ENCODE results near the gene DNMT3B.
"Not testable (repeated sequence)": the region's sequence is repeated elsewhere in the genome, so short reads cannot be mapped to it uniquely, and the experiment has no call there.

DNMT3B gene

DNA sequence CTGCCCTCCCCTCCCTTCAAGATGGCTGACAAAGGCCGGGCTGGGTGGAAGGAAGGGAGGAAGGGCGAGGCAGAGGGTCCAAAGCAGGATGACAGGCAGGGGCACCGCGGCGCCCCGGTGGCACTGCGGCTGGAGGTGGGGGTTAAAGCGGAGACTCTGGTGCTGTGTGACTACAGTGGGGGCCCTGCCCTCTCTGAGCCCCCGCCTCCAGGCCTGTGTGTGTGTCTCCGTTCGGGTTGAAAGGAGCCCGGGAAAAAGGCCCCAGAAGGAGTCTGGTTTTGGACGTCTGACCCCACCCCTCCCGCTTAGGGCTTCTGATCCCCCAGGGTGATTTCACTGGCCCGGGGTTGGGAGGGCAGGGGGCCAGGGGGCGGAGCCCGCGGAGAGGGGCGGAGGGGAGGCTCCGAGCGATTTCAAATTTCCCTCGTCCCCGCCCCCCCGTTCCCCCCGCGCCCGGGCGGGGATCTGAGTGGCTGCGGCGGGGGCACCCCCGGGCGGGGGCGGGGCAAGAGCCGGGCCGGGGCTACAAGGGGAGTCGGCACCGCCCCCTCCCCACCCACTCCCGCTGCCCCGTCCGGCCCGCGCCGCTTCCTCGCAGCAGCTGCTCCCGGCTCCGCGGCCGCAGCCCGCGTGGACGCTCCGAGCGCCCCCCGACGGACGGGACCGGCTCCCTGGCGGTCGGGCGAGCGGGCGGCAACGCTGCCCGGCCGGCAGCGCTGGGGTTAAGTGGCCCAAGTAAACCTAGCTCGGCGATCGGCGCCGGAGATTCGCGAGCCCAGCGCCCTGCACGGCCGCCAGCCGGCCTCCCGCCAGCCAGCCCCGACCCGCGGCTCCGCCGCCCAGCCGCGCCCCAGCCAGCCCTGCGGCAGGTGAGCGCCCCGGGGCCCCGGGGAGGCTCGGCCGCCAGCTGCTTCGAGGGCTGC is at the start of gene DNMT3B:
TSS of gene DNMT3B (plus strand) at position 555 of the 923 bp plus-strand sequence. CDS start 17,939 bp downstream, outside the sequence.
- DNase-seq: peak; percentile 68 to 78

DNA sequence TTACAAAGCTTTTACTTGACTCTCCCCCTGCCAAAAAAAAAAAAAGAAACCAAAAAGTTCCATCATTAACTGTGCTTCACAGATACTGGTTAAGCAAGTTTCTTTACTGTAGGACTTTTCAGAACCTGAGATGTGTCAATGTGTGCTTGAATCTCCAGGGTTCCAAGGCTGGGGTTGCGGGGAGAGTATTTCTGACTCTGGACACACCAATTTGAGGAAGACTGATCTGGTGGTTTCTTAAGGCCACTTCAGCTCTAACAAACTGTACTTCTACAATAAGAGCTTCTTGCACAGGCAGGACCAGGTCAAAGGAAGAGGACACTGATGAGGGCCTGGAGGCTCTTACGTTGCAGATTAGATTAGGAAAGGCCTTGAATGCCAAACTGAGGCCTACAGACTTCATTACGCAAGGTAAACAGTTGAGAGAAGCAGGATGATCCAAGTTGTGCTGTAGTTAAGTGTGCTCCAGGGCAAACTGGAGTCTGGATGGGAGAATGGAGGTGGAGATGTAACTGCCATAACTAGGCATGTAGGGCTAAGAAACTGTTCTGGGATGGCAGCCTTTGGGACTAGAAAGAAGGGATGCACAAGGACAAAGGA is 43.3 kb upstream of the DNMT3B start:
- no peak for DNase-seq

DNA sequence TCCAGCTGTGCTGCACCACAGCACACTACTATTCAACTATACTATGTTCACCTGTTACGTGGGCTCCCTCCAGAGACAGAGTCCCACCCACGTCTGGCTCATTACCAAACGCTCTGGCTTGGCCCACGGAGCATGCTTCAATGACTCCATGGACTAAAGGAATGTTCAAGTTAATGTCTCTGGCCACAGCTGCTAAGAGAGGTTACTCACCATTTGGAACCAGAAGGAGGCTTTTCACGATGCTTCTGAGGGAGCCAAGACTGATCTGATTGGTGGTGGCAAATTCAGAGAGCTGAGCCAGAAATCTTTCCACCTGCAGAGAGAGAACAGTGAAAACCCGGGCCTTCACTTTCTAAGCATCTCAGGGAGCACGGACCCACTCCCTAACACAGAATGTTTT is 34.5 kb upstream of the DNMT3B start:
- DNase-seq: no peak

DNA sequence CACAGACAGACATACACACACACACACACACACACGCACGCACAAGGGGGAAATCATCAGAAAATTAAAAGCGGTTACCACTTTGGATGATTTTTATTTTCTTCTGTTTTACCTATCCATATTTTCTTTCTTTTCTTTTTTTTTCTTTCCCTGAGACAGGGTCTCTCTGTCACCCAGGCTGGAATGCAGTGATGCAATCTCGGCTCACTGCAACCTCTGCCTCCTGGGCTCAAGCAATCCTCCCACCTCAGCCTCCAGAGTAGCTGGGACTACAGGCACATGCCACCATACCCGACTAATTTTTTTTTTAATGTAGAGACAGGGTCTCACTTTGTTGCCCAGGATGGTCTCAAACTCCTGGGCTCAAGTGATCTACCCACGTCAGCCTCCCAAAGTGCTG is 33.8 kb upstream of the DNMT3B start:
- DNase-seq: not testable (repeated sequence)

DNA sequence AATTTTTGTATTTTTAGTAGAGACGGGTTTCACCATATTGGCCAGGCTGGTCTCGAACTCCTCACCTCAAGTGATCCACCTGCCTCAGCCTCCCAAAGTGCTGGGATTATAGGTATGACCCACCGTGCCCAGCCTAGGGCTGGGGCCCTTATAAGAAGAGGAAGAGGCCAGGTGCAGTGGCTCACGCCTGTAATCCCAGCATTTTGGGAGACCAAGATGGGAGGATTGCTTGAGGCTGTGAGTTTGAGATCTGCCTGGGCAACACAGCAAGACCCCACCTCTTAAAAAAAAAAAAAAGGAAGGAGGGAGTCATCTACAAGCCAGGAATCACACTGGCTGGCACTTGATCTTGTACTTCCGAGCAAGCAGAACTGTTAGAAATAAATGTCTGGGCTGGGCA is 32.9 kb upstream of the DNMT3B start:
- DNase-seq: not testable (repeated sequence)

DNA sequence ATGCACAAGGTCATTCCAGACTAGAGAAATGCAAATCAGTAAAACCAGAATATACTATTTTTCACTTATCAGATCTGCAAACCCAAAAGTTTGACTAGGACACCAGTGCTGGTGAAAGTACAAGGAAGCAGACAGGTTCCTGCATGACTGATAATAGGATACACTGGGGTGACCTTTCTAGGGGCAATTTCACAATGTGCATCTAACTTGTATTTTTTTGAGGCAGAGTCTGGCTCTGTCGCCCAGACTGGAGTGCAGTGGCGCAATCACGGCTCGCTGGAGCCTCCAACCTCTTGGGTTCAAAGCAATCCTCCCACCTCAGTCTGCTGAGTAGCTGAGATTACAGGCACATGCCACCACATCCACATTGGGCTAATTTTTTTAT is 30.3 kb upstream of the DNMT3B start:
- no peak for DNase-seq

DNA sequence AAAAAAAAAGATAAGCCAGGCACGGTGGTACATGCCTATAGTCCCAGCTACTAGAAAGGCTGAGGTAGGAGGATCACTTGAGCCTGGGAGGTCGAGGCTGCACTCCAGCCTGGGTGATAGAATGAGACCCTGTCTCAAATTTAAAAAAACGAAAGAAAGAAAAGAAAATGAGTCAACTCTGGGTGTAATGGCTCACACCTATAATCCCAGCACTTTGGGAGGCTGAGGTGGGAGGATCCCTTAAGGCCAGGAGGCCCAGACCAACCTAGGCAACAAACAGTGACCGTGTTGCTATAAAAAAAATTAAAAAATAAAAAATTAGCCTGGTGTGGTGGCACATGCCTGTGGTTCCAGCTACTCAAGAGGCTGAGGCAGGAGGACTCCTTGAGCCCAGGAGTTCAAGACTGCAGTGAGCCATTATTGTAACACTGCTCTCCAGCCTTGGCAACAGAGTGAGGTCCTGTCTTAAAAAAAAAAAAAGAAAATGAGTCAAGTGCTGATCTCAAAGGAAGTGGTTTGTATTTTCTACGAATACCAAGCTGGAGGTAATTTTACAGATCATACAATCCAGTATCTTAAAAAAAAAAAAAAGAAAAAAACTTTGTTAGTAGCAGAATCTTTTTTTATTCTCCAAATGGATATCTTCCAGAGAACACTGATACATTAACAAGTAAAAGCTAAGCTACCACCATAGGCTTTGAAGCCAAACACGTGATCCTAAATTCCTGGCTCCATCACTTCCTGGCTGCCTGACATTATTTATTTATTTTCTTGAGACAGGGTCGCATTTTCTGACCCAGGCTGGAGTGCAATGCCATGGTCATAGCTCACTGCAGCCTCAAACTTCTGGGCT is 24.6 kb upstream of the DNMT3B start:
- DNase-seq: no peak

DNA sequence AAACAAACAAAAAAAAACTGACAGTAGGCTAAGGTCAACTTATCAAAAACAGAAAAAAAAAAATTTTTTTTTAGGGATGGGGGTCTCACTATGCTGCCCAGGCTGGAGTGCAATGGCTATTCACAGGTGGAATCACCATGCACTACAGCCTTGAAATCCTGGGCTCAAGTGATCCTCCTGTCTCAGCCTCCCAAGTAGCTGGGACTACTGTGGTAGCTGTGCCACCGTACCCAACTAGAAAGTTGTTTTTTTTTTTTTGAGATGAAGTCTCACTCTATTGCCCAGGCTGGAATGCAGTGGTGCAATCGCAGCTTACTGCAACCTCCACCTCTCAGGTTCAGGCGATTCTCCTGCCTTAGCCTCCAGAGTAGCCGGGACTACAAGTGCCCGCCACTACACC is 21.0 kb upstream of the DNMT3B start:
- DNase-seq: no peak

DNA sequence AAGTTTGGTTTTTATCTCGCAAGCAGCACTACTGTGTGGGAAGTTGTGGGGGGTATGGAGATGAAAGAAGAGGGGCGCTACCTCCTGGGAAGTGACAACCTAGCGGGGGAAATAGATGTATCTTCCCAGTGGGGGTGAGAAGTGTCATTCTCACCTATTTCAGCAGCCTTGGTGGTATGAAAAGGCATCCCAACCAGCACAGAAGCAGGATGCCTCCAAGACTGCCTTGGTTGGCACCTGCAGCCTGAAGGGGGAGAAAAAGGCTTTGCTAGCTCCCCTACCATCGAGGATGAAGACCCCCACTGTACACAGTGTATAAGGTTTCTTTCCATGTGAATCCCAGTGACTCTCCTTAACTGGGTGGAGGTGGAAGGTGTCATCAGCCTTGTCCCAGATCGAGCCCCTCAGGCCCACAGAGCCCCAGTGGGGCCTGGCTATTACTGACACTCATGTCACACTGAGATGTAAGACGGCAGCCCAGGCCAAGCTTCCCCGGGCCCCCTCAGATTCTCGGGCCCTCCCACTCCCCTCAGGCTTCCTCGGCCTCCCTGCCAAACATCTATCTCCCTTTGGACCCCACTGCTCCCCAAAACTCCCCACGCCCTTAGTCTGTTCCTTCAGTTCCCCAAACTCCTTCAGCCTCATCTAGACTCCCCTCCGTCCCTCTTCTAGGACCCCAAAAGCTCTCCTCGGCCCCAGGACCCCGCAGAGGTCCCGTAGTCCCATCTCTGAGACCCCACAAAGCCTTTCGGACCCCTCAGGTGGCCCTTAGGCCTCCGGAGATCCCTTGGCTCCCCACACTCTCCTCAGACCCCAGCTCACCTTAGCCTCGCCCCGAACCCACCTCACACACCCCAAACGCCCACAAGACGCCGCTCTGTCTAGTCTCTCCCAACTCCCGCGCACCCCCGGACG is 19.6 kb upstream of the DNMT3B start:
- DNase-seq: no peak

DNA sequence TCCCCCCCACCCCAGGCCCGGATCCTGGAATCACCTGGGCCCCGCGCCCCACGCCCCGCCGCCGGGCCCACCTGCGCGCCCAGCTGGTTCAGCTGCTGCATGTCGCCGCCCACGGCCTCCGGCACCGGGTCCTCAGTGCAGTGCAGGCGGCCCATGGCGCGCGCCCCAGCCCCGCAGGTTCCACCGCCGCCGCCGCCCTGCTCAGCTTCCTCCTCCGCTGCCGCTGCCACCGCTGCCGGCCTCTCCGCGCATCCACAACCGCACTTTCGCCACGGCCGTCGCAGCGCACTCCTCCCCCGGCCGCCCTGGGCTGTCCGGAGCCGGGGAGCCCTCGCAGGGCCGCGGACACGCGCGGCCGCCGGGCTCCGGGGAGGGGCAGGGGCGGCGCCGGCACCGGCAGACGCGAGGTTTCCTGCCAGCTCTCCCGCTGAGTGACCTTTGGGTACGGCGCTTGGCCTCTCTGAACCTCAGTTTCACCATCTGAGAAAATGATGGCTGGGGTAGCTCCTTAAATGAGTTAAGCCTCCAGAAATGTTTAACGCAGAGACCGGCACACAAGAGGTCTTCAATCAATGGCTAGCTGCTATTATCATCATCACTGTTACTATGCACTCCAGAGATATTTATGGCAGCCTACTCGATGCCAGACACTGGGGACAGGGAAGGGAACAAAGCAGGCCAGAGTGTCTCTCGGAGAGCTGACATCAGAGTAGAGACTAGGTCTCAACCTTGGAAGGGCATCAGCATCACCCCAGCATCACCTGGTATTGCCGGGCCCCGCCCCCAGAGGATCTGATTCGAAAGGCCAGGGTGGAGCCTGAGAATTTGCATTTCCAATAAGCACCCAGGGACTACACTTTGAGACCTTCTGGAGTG is 18.7 kb upstream of the DNMT3B start, which contains the start of gene COMMD7:
TSS of gene COMMD7 (minus strand) at position 231 of the 876 bp plus-strand sequence. CDS start at position 155, 76 bp downstream.
- no peak for DNase-seq

DNA sequence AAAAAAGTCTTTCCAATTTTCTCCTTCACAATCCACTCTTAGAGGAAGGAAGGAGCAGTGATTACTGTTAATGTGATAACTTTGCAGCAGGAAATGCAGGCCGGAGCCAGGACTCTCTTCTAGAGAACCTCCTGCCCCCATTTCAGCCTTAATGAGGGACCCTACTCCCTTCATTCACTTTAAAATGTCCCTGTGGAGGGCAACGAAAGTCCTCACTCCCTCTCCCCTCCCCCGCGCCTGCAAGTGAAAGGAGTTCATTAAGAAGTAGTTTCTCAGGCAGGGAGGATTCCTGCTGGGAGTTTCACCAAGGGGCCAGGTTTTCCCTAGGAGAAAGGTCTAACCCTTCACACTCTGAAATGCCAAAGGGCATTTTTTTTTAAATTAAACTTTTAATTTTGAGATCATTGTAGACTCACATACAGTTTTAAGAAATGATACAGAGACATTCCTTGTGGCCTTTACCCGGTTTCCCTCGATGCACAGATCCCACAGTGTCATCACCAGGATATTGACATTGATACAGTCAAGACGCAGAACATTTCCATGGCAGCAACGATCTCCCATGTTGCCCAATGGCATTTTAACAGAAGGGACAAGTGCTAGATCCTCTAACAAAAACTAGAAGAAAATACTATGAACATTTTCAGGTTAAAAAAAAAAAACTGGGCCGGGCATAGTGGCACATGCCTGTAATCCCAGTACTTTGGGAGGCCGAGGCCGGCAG is 12.1 kb upstream of the DNMT3B start:
- no peak for DNase-seq

DNA sequence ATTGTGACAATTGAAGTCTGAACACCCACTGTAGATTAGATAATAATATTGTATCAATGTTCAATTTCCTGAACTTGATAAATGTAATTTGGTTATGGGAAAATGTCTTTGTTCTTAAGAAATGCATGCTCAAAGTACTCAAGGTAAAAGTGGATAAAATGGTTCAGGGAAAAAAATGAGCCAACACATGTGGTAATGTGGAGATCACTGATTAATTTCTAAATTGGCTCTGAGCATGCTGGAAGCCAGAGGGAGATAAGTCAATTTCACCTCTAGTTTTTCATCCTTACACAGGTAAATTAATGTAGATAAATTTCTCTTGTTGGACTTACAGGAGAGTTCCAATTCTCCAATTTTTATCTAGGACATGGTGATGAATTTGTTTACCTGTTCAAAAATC is 10.9 kb upstream of the DNMT3B start:
- DNase-seq: no peak

DNA sequence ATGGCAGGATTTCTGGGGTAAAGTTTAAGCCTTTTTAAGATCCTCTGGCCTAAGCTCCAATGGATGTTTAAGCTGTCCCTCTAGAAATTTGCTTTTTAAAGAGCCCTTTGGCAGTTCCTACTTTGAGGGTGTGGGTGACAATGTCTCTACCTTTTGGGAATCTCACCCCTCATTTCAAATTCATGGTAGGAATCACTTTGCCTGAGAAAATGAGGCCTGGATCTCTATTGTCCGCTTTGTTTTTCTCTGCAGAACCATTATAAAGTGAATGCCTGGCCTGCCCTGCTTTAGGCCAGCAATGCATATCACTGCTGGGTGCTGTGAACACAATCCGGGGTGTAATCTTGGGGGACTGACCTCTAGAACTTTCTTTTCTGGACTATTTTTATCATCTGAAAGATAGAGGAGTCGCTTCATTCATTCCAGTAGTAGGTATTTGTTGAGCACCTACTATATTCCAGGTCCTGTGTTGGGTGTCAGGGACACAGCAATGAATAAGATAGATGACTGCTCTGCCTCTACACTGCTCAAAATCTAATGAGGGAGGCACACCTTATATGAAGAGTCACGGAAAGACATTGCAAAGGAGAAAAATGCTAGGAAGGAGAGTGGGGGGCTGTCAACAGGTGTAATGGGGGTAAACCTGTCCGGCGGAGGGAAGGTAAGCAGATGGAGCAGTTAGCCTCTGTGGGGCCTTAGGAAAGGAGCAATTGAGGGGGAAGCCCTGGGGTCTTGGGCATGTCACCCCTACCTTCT is 10.3 kb upstream of the DNMT3B start:
- no peak for DNase-seq

DNA sequence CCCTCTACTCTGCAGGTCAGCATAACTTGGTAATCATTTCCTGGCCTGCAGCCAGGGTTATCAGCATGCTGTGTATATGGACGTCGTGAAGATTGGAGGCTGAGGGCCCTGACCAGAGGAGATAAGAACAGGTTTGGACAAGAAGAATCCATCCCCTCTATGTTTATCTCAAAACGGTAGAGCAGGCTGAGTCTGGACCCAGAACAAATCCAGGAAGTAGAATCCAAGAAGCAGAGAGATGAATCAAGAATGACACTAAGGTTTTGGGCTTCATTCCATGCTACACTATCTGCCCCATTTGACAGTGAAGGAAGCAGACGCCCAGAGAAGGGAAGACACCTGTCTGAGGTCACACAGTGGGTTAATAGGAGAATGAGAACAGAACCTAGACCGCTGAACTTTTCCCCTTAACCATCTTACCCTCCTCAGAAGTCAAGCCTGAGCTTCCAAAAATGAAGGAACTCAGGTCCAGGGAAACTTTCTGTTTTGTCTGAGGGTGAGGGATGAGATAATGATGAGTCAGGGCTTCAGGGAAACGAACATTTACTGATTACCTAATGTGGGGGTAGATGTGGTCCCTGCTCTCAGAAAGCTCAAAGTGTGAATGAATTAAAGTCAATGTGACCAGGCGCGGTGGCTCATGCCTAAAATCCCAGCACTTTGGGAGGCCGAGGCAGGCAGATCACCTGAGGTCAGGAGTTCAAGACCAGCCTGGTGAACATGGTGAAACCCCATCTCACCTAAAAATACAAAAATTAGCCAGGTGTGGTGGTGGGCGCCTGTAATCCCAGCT is 9.5 kb upstream of the DNMT3B start:
- no peak for DNase-seq

DNA sequence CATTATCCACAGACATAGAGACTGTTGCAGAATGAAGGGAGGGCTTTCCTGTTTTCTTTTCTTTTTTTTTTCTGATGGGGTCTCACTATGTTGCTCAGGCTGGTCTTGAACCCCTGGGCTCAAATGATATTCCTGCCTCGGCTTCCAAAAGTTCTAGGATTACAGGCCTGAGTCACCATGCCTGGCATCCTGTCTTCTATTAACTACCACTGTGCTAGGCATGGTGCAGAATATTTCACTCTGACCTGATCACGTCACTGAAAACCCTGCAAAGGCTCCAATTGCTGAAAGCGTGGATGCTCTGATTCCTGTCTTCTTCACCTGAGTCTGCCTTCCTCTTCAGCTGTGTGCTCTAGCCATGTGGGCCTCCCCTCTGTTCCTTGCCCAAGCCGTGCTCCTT is 8.5 kb upstream of the DNMT3B start:
- DNase-seq: no peak

DNA sequence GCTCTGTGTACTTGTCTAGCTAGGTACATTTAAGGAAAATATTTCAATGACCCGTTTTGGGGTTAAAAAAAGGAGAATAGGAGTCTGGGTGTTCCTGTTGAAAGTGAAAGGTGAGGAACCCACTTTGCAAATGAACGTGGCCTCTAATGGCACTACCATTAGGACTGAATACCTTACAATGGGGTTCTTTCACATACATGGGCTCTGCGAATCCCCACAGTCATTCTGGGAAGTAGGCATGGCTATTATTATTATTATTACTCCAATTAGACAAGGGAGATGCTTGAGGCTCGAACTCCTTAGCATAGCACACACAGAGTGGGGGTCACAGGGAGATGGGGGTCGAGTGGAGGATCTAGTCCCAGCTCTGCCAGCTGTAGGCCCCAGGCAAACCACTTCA is 6.0 kb upstream of the DNMT3B start:
- DNase-seq: no peak

DNA sequence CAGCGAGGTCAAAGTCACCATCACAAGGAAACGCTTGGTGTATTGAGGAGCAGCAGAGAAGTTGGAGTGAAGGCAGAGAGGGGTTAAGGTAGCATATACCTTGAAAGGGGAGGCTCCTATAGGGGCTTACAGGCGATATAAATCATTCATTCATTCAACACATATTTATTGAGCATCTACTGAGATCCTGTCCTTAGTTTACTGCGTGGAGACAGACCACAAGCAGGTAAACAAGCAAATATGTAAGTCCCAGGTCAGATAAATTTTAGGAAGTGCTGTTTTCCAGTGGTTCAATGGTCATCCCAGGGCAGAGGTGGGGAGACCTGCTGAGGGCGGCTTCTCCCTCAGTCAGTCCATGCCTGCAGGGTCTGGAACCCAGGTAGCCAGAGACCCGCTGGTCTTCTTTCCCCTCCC is 761 bp upstream of the DNMT3B start:
- no peak for DNase-seq

DNA sequence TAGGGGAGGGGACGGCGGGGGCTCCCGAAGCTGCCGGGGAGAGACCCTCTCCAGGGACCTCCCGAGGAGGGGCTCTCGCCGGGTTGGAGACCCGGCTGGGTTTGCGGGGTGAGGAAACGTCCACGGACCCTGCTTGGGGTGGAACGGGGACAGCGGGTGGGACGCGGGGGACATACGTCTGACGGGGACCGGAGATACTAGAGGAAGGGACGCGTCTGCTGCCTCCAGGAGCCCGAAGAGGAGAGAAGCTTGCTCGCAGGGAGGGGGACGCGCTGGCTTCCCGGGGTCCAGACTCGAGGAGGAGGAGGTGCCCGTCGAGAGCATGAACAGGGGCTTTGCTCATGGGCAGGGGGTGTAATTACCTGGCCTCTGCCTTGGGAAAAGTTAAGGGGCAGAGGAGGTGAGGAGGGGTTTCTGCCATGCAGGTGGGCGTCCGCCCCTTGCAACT is 593 bp downstream of the DNMT3B start:
- no peak for DNase-seq

Measured in SW 1271 (cell line).